Loucy (cell line): ENCODE data around the gene BTBD9.

Experiments
- CTCF ChIP-seq: fragments of 200-600 bp; sonication (generic); conservative IDR thresholded peaks from 2 replicates; pipeline ENCODE4 v1.5.1; 2014; ENCODE audit warnings: mild to moderate bottlenecking, antibody characterized with exemption, low read length
- EZH2phosphoT487 ChIP-seq: fragments of 200-600 bp; IDR thresholded peaks from 2 replicates; pipeline ENCODE4 v1.6.1; 2018; ENCODE audit warnings: antibody characterized with exemption, mild to moderate bottlenecking, moderate library complexity, borderline replicate concordance

- TF ChIP-seq CTCF (no peak), EZH2phosphoT487 (no peak)
Measured at GRCh38 chr6:38588631-38589366, 50.9 kb downstream of the BTBD9 start.
